ENCODE measurements around the gene ILDR2. TPM values are rescaled to one million over a fixed set of nuclear protein-coding genes. Genes with fewer than 3 reads are reported as not detected.

Gene ILDR2
- total and polyA plus RNA-seq, 2 donors (not counting 3 experiments of a cell fraction or from before 2014, with no cell fraction given) = not detected

DNA sequence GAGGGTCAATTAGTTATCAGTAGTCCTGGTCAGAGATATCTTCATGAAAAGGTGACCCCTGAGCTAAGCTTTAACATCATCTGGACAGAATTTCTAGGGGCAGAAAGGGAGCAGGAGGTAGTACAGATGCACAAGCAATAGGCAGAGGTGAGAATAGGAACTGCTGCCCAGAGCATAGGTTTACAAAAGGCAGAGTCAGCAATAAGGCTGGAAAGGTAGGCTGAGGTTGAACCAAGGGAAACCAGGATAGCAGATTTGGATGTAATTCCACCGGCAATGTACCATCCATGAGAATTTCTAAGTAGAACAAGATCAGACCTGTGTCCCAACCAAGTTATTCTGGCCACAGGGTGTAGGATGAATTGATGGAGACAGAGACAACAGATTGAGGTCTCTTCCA, 6.2 kb upstream of the ILDR2 start:
- no peaks in the 10 kb centered on the region for H3K4me1 ChIP-seq (ENCODE audit: control insufficient read depth, extremely low read depth, insufficient read depth, low read length)
- H3K27me3 ChIP-seq (ENCODE audit: control insufficient read depth in 2 of 2, insufficient read depth in 2 of 2, low read length in 2 of 2) = peaks cover 6 to 12% of the 10 kb centered on the region in 2 experiments
- no peak overlapping the region for H3K4me2 ChIP-seq (ENCODE audit: insufficient read depth, low read length)
- intact Hi-C loops (cut with micrococcal nuclease) = no loop called here
- ChIA-PET CTCF (no interaction called here), POLR2A (no interaction called here)
- H3K9me3 ChIP-seq (replicated peaks; ENCODE audit: control insufficient read depth, insufficient read depth, low read length) = no peaks in the 10 kb centered on the region
- H3K4me3 ChIP-seq (replicated peaks in 1 of 3; ENCODE audit: insufficient read depth in 1 of 3, low read depth in 1 of 3, low read length in 3 of 3) = no peak overlapping the region
- TF ChIP-seq EZH2 (IDR thresholded peaks at IDR 0.05; ENCODE audit: borderline replicate concordance, low read depth, low read length, severe bottlenecking) (no peak), MYC (IDR thresholded peaks at IDR 0.05; ENCODE audit: low read depth, low read length) (no peak)
- TF ChIP-seq, protein P1, sequence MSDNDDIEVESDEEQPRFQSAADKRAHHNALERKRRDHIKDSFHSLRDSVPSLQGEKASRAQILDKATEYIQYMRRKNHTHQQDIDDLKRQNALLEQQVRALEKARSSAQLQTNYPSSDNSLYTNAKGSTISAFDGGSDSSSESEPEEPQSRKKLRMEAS (IDR thresholded peaks at IDR 0.05; ENCODE audit: insufficient read depth, insufficient read length) = no peak
- no peak overlapping the region for H2AFZ ChIP-seq (ENCODE audit: low read depth, low read length)
- no peak for FAIRE-seq
- BruUV-seq (replicated peaks) = no TSS peak
- H4K20me1 ChIP-seq (replicated peaks; ENCODE audit: control insufficient read depth, extremely low read depth, insufficient read depth, low read length) = no peaks in the 10 kb centered on the region
- H3K9ac ChIP-seq (replicated peaks; ENCODE audit: extremely low read depth, insufficient read depth, low read length) = no peak overlapping the region
- no peak for DNase-seq (ENCODE audit: low read depth, low spot score)
- dilution Hi-C loops (cut with MboI; ENCODE audit: extremely low pct_ligation_motif_present, low sequenced_read_pairs) = no loop called here
- H3K79me2 ChIP-seq (ENCODE audit: control insufficient read depth, insufficient read depth, low read length) = no peaks in the 10 kb centered on the region
- no peaks in the 10 kb centered on the region for H3K36me3 ChIP-seq (ENCODE audit: control insufficient read depth in 2 of 2, extremely low read depth in 1 of 2, insufficient read depth in 2 of 2, low read length in 2 of 2)
- H3K9me1 ChIP-seq (replicated peaks; ENCODE audit: control insufficient read depth, extremely low read depth, insufficient read depth, low read length) = no peaks in the 10 kb centered on the region
- H3K27ac ChIP-seq (ENCODE audit: insufficient read depth, low read depth, low read length) = no peak overlapping the region

DNA sequence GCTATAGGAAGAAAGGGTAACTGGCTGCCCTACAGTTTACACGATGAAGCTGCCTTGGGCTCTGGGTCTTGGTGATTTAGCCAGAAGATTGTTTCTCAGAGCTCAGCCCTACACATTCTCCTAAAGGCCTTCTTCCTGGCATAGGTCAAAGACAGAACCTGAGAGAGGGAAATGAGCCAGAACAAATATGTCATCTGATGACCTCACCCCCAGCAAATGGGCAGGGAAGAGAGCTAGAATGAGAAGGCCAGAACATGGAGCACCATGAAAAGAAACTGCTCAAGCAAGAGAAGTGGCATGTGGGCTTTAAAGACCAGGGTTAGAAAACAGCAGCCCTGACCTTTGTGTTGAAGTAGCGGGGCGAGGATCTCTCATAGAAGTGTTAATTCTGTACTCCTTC, 5.5 kb upstream of the ILDR2 start:
- no peak overlapping the region for H3K4me3 ChIP-seq (replicated peaks in 1 of 3; ENCODE audit: insufficient read depth in 1 of 3, low read depth in 1 of 3, low read length in 3 of 3)
- CTCF ChIA-PET = no interaction called here
- DNase-seq (ENCODE audit: low read depth, low spot score) (no peak), FAIRE-seq (no peak)
- H4K20me1 ChIP-seq (replicated peaks; ENCODE audit: control insufficient read depth, extremely low read depth, insufficient read depth, low read length) = no peaks in the 10 kb centered on the region
- H3K79me2 ChIP-seq (ENCODE audit: control insufficient read depth, insufficient read depth, low read length) = no peaks in the 10 kb centered on the region
- BruUV-seq (replicated peaks) = no TSS peak
- H3K36me3 ChIP-seq (ENCODE audit: control insufficient read depth in 2 of 2, extremely low read depth in 1 of 2, insufficient read depth in 2 of 2, low read length in 2 of 2) = no peaks in the 10 kb centered on the region
- no peaks in the 10 kb centered on the region for H3K9me3 ChIP-seq (replicated peaks; ENCODE audit: control insufficient read depth, insufficient read depth, low read length)
- POLR2A ChIA-PET = no interaction called here
- TF ChIP-seq FOS (IDR thresholded peaks at IDR 0.05; ENCODE audit: borderline replicate concordance, insufficient read depth, low read length) (no peak), JUN (IDR thresholded peaks at IDR 0.05; ENCODE audit: borderline replicate concordance, insufficient read depth, insufficient read length, low read depth) (peak; percentile 16)
- no peak overlapping the region for H2AFZ ChIP-seq (ENCODE audit: low read depth, low read length)
- H3K27ac ChIP-seq (ENCODE audit: insufficient read depth, low read depth, low read length) = no peak overlapping the region
- no peak overlapping the region for H3K4me2 ChIP-seq (ENCODE audit: insufficient read depth, low read length)
- peaks cover 11 to 19% of the 10 kb centered on the region in 2 experiments for H3K27me3 ChIP-seq (ENCODE audit: control insufficient read depth in 2 of 2, insufficient read depth in 2 of 2, low read length in 2 of 2)
- H3K9ac ChIP-seq (replicated peaks; ENCODE audit: extremely low read depth, insufficient read depth, low read length) = no peak overlapping the region
- H3K9me1 ChIP-seq (replicated peaks; ENCODE audit: control insufficient read depth, extremely low read depth, insufficient read depth, low read length) = no peaks in the 10 kb centered on the region
- H3K4me1 ChIP-seq (ENCODE audit: control insufficient read depth, extremely low read depth, insufficient read depth, low read length) = no peaks in the 10 kb centered on the region
- intact Hi-C loops (cut with micrococcal nuclease) = no loop called here
- dilution Hi-C loops (cut with MboI; ENCODE audit: extremely low pct_ligation_motif_present, low sequenced_read_pairs) = no loop called here
